A549 (cell line): ENCODE results near the gene TBR1. TPM values are rescaled to one million over a fixed set of nuclear protein-coding genes. Genes with fewer than 3 reads are reported as not detected.

Experiments
- ATAC-seq, 2 experiments: fragments of 200-7000 bp in 1 of 2; fragments of >200 bp in 1 of 2; cut with Nextera tagmentation in 1 of 2; cut with Tn5 transposase in 1 of 2; 3 replicates each; pipeline versions ENCODE4 v1.8.0 to v1.9.1; 2018 to 2020; ENCODE audit warnings: mild to moderate bottlenecking in 1 of 2, moderate library complexity in 1 of 2
- CTCF ChIA-PET: fragments of 300-600 bp; sonication (Branson Sonifier 250); formaldehyde crosslinking; extraction: SDS; loops from one replicate; lab custom pipeline; 2021; ENCODE audit warnings: antibody characterized with exemption, inconsistent platforms; lab: Yijun Ruan, JAX
- POLR2A ChIA-PET: fragments of 350-600 bp; formaldehyde crosslinking; extraction: SDS; loops from one replicate; lab custom pipeline; 2021; ENCODE audit warnings: antibody characterized with exemption, inconsistent platforms; lab: Yijun Ruan, JAX
- DNase-seq, 2 experiments: peaks; one replicate each; pipeline versions ENCODE4 v3.0.0 to v3.0.0-alpha.2; 2011 to 2016; ENCODE audit warnings: low read depth in 1 of 2, low spot score in 1 of 2
- FAIRE-seq: peaks from 2 replicates; lab custom pipeline; 2011; peaks lifted over from hg19 to GRCh38; lab: Jason Lieb, UNC
- H3K27ac ChIP-seq, 2 experiments: fragments of >200 bp; sonication (Bioruptor Twin); formaldehyde crosslinking; 3 replicates each; pipeline ENCODE4 v1.5.1; 2016 to 2017
- H3K4me1 ChIP-seq: fragments of >200 bp; sonication (Bioruptor Twin); formaldehyde crosslinking; 3 replicates; pipeline ENCODE4 v1.6.1; 2016
- H3K4me2 ChIP-seq: fragments of >200 bp; sonication (Bioruptor Twin); formaldehyde crosslinking; 3 replicates; pipeline ENCODE4 v1.6.1; 2016
- H3K4me3 ChIP-seq: fragments of >200 bp; sonication (Bioruptor Twin); formaldehyde crosslinking; 3 replicates; pipeline ENCODE4 v1.5.1; 2016
- H3K9me3 ChIP-seq: fragments of >200 bp; sonication (Bioruptor Twin); formaldehyde crosslinking; 3 replicates; pipeline ENCODE4 v1.6.1; 2016
- CBX8 ChIP-seq: fragments of 200-600 bp; sonication (generic); IDR thresholded peaks from 2 replicates; pipeline ENCODE4 v1.6.1; 2016
- FOSB ChIP-seq: fragments of 250-450 bp; sonication (Bioruptor Pico); IDR thresholded peaks from 2 replicates; pipeline ENCODE4 v1.5.0; 2020; ENCODE audit warnings: mild to moderate bottlenecking, moderate library complexity
- FOSL2 ChIP-seq, 2 experiments: fragments of 450-650 bp in 1 of 2; fragments of >200 bp in 1 of 2; sonication (Bioruptor Twin) in 1 of 2; formaldehyde crosslinking; IDR thresholded peaks; 2 replicates each; pipeline versions ENCODE4 v1.5.0 to v1.6.1; 2016 to 2020; ENCODE audit warnings: mild to moderate bottlenecking in 1 of 2, moderate library complexity in 1 of 2
- HEYL ChIP-seq: fragments of 250-450 bp; sonication (Bioruptor Pico); IDR thresholded peaks from 2 replicates; pipeline ENCODE4 v1.8.0; 2021; ENCODE audit warnings: mild to moderate bottlenecking, moderate library complexity
- HOXB5 ChIP-seq: fragments of 250-450 bp; sonication (Bioruptor Pico); IDR thresholded peaks from 2 replicates; pipeline ENCODE4 v1.5.0; 2020; ENCODE audit warnings: mild to moderate bottlenecking, moderate library complexity
- MYC ChIP-seq: IDR thresholded peaks from 2 replicates; pipeline ENCODE4 v1.6.1; 2012; ENCODE audit warnings: mild to moderate bottlenecking, inconsistent platforms, low read length, improper control_type of control experiment, borderline replicate concordance
- NFE2L2 ChIP-seq: fragments of 150-350 bp; conservative IDR thresholded peaks from 2 replicates; pipeline ENCODE4 v1.6.1; 2014; ENCODE audit warnings: low read length
- NR3C1 ChIP-seq: fragments of >200 bp; sonication (Bioruptor Twin); formaldehyde crosslinking; IDR thresholded peaks from 3 replicates; pipeline ENCODE4 v1.6.1; 2017
- PBX3 ChIP-seq: IDR thresholded peaks from 2 replicates; pipeline ENCODE4 v1.6.1; 2012
- PHF8 ChIP-seq: fragments of 200-600 bp; sonication (generic); IDR thresholded peaks from 2 replicates; pipeline ENCODE4 v1.6.1; 2016; ENCODE audit warnings: low read depth, mild to moderate bottlenecking, antibody characterized with exemption, moderate library complexity, borderline replicate concordance
- POLR2A ChIP-seq: IDR thresholded peaks from 2 replicates; pipeline ENCODE4 v1.6.1; 2012; ENCODE audit warnings: mild to moderate bottlenecking, low read length
- RAD21 ChIP-seq, 2 experiments: fragments of >200 bp in 1 of 2; sonication (Bioruptor Twin) in 1 of 2; formaldehyde crosslinking in 1 of 2; IDR thresholded peaks in 1 of 2; conservative IDR thresholded peaks in 1 of 2; 2 replicates in 1 of 2; 3 replicates in 1 of 2; pipeline ENCODE4 v1.6.1; 2012 to 2018; ENCODE audit warnings: inconsistent platforms in 1 of 2
- RCOR1 ChIP-seq: fragments of 150-350 bp; IDR thresholded peaks from 2 replicates; pipeline ENCODE4 v1.6.1; 2014; ENCODE audit warnings: antibody characterized with exemption, low read length, low read depth
- ZC3H11A ChIP-seq: fragments of 450-650 bp; IDR thresholded peaks from 2 replicates; pipeline ENCODE4 v1.6.1; 2014; ENCODE audit warnings: antibody characterized with exemption, mild to moderate bottlenecking
- WGBS: methylation state at CpG from one replicate; pipeline ENCODE4 v1.1.6; 2017; ENCODE audit errors: missing lambda C conversion rate; 5-methylcytosine and 5-hydroxymethylcytosine counted together
- polyA plus RNA-seq, 4 experiments: library from polyadenylated mRNA; depleted of rRNA in 3 of 4; stranded (reverse); fragments of >200 nt; fragmentation: RNase III in 1 of 4; extraction: RNeasy Plus Mini Kit Qiagen cat#74134 plus additional on column Dnase treatment in 1 of 4; gene quantifications; 2 replicates in 3 of 4; 3 replicates in 1 of 4; pipeline ENCODE4 v1.2.3, GENCODE V29; 2011 to 2017

Gene TBR1
- polyA plus RNA-seq, 2 of the 4 experiments (the other 2 are of a cell fraction), result 0.01 to 0.09 TPM

GRCh38 chr2:161382747-161383146 lies 33.4 kb upstream of the TBR1 start:
- CTCF ChIA-PET, result interaction anchor here (0.8 kb wide), 1 partner anchor 102 kb away, joined by 3 read pairs; no protein-coding TSS in a partner anchor
- H3K27ac ChIP-seq, result no peak overlapping the region
- TF ChIP-seq FOSB (CRISPR knock-in tag), result no peak
- no peak for TF ChIP-seq ZC3H11A

DNA sequence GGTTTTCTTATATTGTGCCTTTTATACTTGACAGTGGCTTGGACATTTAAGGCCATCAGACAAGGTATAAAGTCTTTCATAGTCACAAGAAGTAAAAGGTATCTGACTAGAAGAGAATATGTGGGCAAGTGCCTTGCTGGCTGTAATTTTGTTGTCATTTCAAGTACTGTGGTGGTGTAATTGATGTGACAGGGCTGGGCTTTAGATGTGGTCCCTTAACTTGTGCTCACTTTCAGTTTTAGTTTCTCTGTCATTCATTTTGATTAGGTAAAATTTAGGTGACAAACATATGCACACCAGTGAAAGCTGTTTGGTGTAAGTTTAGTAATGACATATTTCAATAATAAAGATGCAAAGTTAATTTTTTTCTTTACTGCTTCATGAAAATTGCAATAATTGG lies 31.2 kb upstream of the TBR1 start:
- Histone ChIP-seq H3K4me3 (no peak overlapping the region), H3K9me3 (no peaks in the 10 kb centered on the region), H3K4me1 (0 out of 3 replicates have a peak, but pooled peaks cover 4% of the 10 kb centered on the region), H3K27ac (no peak overlapping the region), H3K4me2 (no peak overlapping the region)
- ChIA-PET CTCF (no interaction called here), POLR2A (no interaction called here)
- TF ChIP-seq CBX8, result no peak
- no peak for TF ChIP-seq PBX3
- TF ChIP-seq PHF8, result no peak
- TF ChIP-seq FOSL2 (IDR thresholded peaks at IDR 0.05), result no peak
- TF ChIP-seq FOSL2 (CRISPR knock-in tag; IDR thresholded peaks at IDR 0.05), result no peak
- TF ChIP-seq POLR2A, result no peak
- TF ChIP-seq RCOR1, result no peak
- no peak for TF ChIP-seq HOXB5 (CRISPR knock-in tag)
- FAIRE-seq (no peak), DNase-seq (no peak), ATAC-seq (no peak)

More at GRCh38 chr2:161382747-161383146, 33.4 kb upstream of the TBR1 start:
- Histone ChIP-seq H3K4me2 (no peak overlapping the region), H3K4me3 (no peak overlapping the region), H3K4me1 (0 out of 3 replicates have a peak, but pooled peaks cover 4% of the 10 kb centered on the region), H3K9me3 (no peaks in the 10 kb centered on the region)
- DNase-seq (no peak), ATAC-seq (no peak), FAIRE-seq (no peak)
- POLR2A ChIA-PET, result no interaction called here
- 90% methylated on average over 4 of the region's 4 CpGs for WGBS

DNA sequence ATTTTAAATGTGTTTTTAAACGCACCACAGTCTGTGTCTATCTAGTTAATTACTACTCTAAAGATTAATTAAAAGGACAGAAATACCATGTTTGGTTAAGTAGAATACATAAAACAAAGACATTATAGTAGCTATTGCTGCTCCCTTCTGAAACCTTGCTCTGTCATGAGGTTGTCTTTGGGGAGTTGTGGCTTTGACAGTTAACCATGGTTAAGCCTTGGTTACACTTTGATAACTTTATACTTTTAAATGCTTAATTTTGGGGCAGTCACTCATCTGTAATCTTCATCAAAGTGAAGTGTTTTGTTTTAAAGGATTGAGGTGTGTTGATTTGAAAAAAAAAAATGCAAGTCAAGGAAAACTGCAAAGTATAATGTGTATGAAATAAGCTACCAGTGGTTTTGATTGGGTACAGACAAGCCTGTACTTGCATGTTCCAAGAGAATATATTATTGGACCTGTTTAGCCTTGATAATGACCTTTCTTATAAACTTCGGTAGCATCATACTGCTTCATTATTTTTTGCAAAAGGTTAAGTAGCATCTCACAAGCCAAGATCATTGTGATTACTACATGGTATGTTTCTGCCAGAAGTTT lies 29.8 kb upstream of the TBR1 start:
- CTCF ChIA-PET, result no interaction called here
- FAIRE-seq, result no peak
- H3K4me3 ChIP-seq, result no peak overlapping the region
- H3K9me3 ChIP-seq, result no peaks in the 10 kb centered on the region
- no peak for ATAC-seq
- no peak overlapping the region for H3K27ac ChIP-seq
- 85% methylated on average over 2 of the region's 2 CpGs for WGBS
- H3K4me1 ChIP-seq, result 0 out of 3 replicates have a peak, but pooled peaks cover 4% of the 10 kb centered on the region
- TF ChIP-seq NR3C1 (no peak), HEYL (CRISPR knock-in tag) (no peak)
- TF ChIP-seq, all 56 proteins: peak for 0
- no peak for DNase-seq
- POLR2A ChIA-PET, result no interaction called here
- H3K4me2 ChIP-seq, result no peak overlapping the region

GRCh38 chr2:161388146-161388779 lies 27.8 kb upstream of the TBR1 start:
- H3K9me3 ChIP-seq, result no peaks in the 10 kb centered on the region
- H3K4me3 ChIP-seq, result no peak overlapping the region
- FAIRE-seq (no peak), ATAC-seq (no peak), DNase-seq (no peak)
- no peak overlapping the region for H3K27ac ChIP-seq
- POLR2A ChIA-PET, result no interaction called here
- no peaks in the 10 kb centered on the region for H3K4me1 ChIP-seq
- TF ChIP-seq POLR2A (no peak), NFE2L2 (no peak), ZC3H11A (no peak), RAD21 (conservative IDR thresholded peaks at IDR 0.05 in 1 of 2, IDR thresholded peaks at IDR 0.05 in 1 of 2) (no peak), MYC (no peak)
- 89% methylated on average over 2 of the region's 2 CpGs for WGBS
- CTCF ChIA-PET, result no interaction called here
- no peak overlapping the region for H3K4me2 ChIP-seq
